ENCODE results near the gene SLC4A2. TPM values are rescaled to one million over a fixed set of nuclear protein-coding genes. Genes with fewer than 3 reads are reported as not detected.

Gene SLC4A2
- total and polyA plus RNA-seq, 4 experiments from 2014 or later = 12.8 to 84.7 (median 53.5) TPM

DNA sequence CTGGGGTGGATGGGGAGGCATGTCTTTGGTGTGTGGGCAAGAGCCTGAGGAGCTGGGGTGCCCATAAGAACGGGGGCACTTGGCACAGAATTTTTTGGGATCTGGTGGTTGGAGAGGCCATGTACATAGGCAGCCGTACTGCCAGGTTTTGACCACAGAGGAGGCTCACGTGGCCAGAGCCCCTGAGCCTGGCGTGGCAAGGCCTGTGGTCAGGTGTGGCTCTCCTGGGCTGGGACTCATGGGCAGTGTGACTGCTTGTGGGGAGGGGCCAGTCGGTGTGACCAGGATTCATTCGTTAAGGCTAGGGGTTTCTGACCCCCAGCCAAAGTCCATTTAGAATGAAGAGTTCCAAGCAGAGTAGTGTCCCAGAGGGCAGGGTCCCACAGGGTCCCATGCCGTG lies 65.1 kb downstream of the SLC4A2 start:
- ChIA-PET POLR2A (ENCODE audit: partially characterized antibody) (interaction anchor here (1.0 kb wide), 1 partner anchor 9 kb away, joined by 7 read pairs; no protein-coding TSS in a partner anchor), CTCF (ENCODE audit: partially characterized antibody) (interaction anchor here (0.7 to 1.8 kb wide), 32 partner anchors 9 to 180 kb away, joined by 3 to 12 read pairs (median 4); partner anchors contain the start of gene GBX1)
- Histone ChIP-seq H3K27ac (ENCODE audit: low read depth, low read length) (no peak overlapping the region), H3K4me1 (ENCODE audit: insufficient read depth, low read length) (peaks cover 4% of the 10 kb centered on the region), H3K27me3 (ENCODE audit: insufficient read depth, low read length) (no peaks in the 10 kb centered on the region), H3K4me3 (ENCODE audit: low read length in 2 of 2) (no peak overlapping the region), H3K9me3 (ENCODE audit: control insufficient read depth in 1 of 2, low read length in 2 of 2) (no peaks in the 10 kb centered on the region), H3K36me3 (ENCODE audit: insufficient read depth, low read length) (no peaks in the 10 kb centered on the region)
- DNase-seq = no peak
- intact Hi-C loops (cut with micrococcal nuclease) = loop anchor here (1.0 kb wide), 2 partner anchors 48 to 120 kb away; no protein-coding TSS in a partner anchor
- H3K27ac Mint-ChIP-seq = no peak overlapping the region
- H3K36me3 Mint-ChIP-seq = peaks cover 26 to 29% of the 10 kb centered on the region in 2 donors
- H3K9me3 Mint-ChIP-seq = peaks cover 0 to 2% (median 0%) of the 10 kb centered on the region in 8 donors
- no peaks in the 10 kb centered on the region for H3K27me3 Mint-ChIP-seq
- peaks cover 3 to 19% (median 7%) of the 10 kb centered on the region in 4 donors for H3K4me1 Mint-ChIP-seq
- no peak overlapping the region for H3K4me3 Mint-ChIP-seq

- no peak overlapping the region for H3K4me3 Mint-ChIP-seq
- H3K4me1 ChIP-seq (ENCODE audit: insufficient read depth, low read length) = peaks cover 4% of the 10 kb centered on the region
- peaks cover 0 to 2% (median 0%) of the 10 kb centered on the region in 8 donors for H3K9me3 Mint-ChIP-seq
- no peak overlapping the region for H3K27ac ChIP-seq (ENCODE audit: low read depth, low read length)
- H3K27me3 Mint-ChIP-seq = no peaks in the 10 kb centered on the region
- ChIA-PET CTCF (ENCODE audit: partially characterized antibody) (interaction anchor here (1.1 to 1.8 kb wide), 17 partner anchors 11 to 180 kb away, joined by 3 to 12 read pairs (median 4); partner anchors contain the start of gene GBX1), POLR2A (ENCODE audit: partially characterized antibody) (no interaction called here)
- no peak for DNase-seq
- H3K9me3 ChIP-seq (ENCODE audit: control insufficient read depth in 1 of 2, low read length in 2 of 2) = no peaks in the 10 kb centered on the region
- no peak overlapping the region for H3K27ac Mint-ChIP-seq
- peaks cover 4% of the 10 kb centered on the region for H3K36me3 ChIP-seq (ENCODE audit: insufficient read depth, low read length)
- H3K36me3 Mint-ChIP-seq = peaks cover 26% of the 10 kb centered on the region in 2 donors
- H3K4me1 Mint-ChIP-seq = peaks cover 3 to 19% (median 6%) of the 10 kb centered on the region in 4 donors
- H3K4me3 ChIP-seq (ENCODE audit: low read length in 2 of 2) = no peak overlapping the region
- intact Hi-C loops (cut with micrococcal nuclease) = loop anchor here (1.0 kb wide), 2 partner anchors 47 to 119 kb away; no protein-coding TSS in a partner anchor
- no peaks in the 10 kb centered on the region for H3K27me3 ChIP-seq (ENCODE audit: insufficient read depth, low read length)
Measured at GRCh38 chr7:151124899-151125399, 65.6 kb downstream of the SLC4A2 start.

GRCh38 chr7:151125470-151125845 lies 66.1 kb downstream of the SLC4A2 start:
- peaks cover 4% of the 10 kb centered on the region for H3K4me1 ChIP-seq (ENCODE audit: insufficient read depth, low read length)
- POLR2A ChIA-PET (ENCODE audit: partially characterized antibody) = no interaction called here
- no peak overlapping the region for H3K4me3 ChIP-seq (ENCODE audit: low read length in 2 of 2)
- H3K36me3 ChIP-seq (ENCODE audit: insufficient read depth, low read length) = peaks cover 8% of the 10 kb centered on the region
- peaks cover 0 to 2% (median 0%) of the 10 kb centered on the region in 8 donors for H3K9me3 Mint-ChIP-seq
- H3K4me3 Mint-ChIP-seq = no peak overlapping the region
- intact Hi-C loops (cut with micrococcal nuclease) = no loop called here
- peaks cover 24 to 26% of the 10 kb centered on the region in 2 donors for H3K36me3 Mint-ChIP-seq
- peaks cover 3 to 19% (median 6%) of the 10 kb centered on the region in 4 donors for H3K4me1 Mint-ChIP-seq
- no peak for DNase-seq
- CTCF ChIA-PET (ENCODE audit: partially characterized antibody) = interaction anchor here (1.7 kb wide), 1 partner anchor 45 kb away, joined by 4 read pairs; no protein-coding TSS in a partner anchor
- no peaks in the 10 kb centered on the region for H3K27me3 Mint-ChIP-seq
- no peak overlapping the region for H3K27ac ChIP-seq (ENCODE audit: low read depth, low read length)
- no peaks in the 10 kb centered on the region for H3K27me3 ChIP-seq (ENCODE audit: insufficient read depth, low read length)
- H3K27ac Mint-ChIP-seq = no peak overlapping the region
- no peaks in the 10 kb centered on the region for H3K9me3 ChIP-seq (ENCODE audit: control insufficient read depth in 1 of 2, low read length in 2 of 2)

DNA sequence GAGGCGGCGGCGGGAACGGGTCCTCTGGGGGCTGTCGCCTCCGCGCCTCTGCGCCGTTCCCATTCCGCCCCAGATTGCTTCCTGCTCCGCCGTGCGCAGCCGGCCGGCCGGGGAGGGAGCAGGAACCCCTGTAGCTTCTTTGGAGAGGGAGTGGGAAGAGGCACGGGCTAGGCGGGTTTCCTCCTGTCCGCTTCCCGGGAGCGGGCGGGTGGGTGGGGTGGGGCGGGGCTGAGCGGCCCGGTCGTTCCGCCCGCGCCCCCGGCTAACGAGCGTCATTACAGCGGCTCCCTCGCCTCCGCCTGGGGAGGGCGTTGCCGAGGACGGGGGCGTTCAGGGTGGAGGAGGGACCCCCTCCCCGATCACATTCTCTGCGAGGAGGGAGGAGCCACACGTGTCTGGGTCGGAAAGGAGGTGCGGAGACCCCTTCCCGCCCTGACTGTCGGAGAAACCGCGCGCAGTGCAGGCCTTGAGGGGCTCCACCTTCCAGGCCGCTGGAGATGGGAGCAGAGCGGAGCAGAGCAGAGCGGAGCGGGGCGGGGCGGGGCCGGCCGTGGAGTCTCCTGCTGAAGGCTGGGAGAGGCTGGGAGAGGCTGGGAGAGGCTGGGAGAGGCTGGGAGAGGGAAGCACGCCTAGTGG lies 66.6 kb downstream of the SLC4A2 start:
- no peak overlapping the region for H3K27ac ChIP-seq (ENCODE audit: low read depth, low read length)
- H3K36me3 Mint-ChIP-seq = peaks cover 21 to 28% of the 10 kb centered on the region in 2 donors
- H3K4me1 ChIP-seq (ENCODE audit: insufficient read depth, low read length) = peaks cover 4% of the 10 kb centered on the region
- no peak for DNase-seq
- peaks cover 3 to 19% (median 6%) of the 10 kb centered on the region in 4 donors for H3K4me1 Mint-ChIP-seq
- no peaks in the 10 kb centered on the region for H3K27me3 ChIP-seq (ENCODE audit: insufficient read depth, low read length)
- H3K27ac Mint-ChIP-seq = no peak overlapping the region
- intact Hi-C loops (cut with micrococcal nuclease) = no loop called here
- H3K9me3 Mint-ChIP-seq = peaks cover 0 to 2% (median 0%) of the 10 kb centered on the region in 8 donors
- no peak overlapping the region for H3K4me3 Mint-ChIP-seq
- no peaks in the 10 kb centered on the region for H3K27me3 Mint-ChIP-seq
- H3K36me3 ChIP-seq (ENCODE audit: insufficient read depth, low read length) = peaks cover 8% of the 10 kb centered on the region
- no peak overlapping the region for H3K4me3 ChIP-seq (ENCODE audit: low read length in 2 of 2)
- POLR2A ChIA-PET (ENCODE audit: partially characterized antibody) = no interaction called here
- CTCF ChIA-PET (ENCODE audit: partially characterized antibody) = interaction anchor here (1.7 kb wide), 1 partner anchor 44 kb away, joined by 4 read pairs; no protein-coding TSS in a partner anchor
- H3K9me3 ChIP-seq (ENCODE audit: control insufficient read depth in 1 of 2, low read length in 2 of 2) = no peaks in the 10 kb centered on the region

Other genes starting within 250 kb of the SLC4A2 start
- not detected for gene AOC1, start 207.1 kb upstream of the SLC4A2 start, total RNA-seq
- not detected for gene AOC1, start 207.1 kb upstream of the SLC4A2 start, polyA plus RNA-seq
- gene KCNH2, start 81.3 kb upstream of the SLC4A2 start, total RNA-seq = 1 to 10 TPM; 2.3 to 2.6 TPM
- gene KCNH2, start 81.3 kb upstream of the SLC4A2 start, polyA plus RNA-seq = 1 to 10 TPM; 1.8 to 2.4 TPM
- 1 to 10 TPM; 4.0 to 4.6 TPM for gene NOS3, start 68.6 kb upstream of the SLC4A2 start, total RNA-seq
- gene NOS3, start 68.6 kb upstream of the SLC4A2 start, polyA plus RNA-seq = 10 to 100 TPM in 1 of 2 donors, 1 to 10 TPM in 1; 6.6 to 14.9 TPM
- 10 to 100 TPM; 29.3 to 29.9 TPM for gene ATG9B, start 35.1 kb upstream of the SLC4A2 start, total RNA-seq
- gene ATG9B, start 35.1 kb upstream of the SLC4A2 start, polyA plus RNA-seq = 10 to 100 TPM; 16.9 to 36.6 TPM
- gene ABCB8, start 31.1 kb upstream of the SLC4A2 start, total RNA-seq = 10 to 100 TPM; 71.2 to 75.8 TPM
- gene ABCB8, start 31.1 kb upstream of the SLC4A2 start, polyA plus RNA-seq = 10 to 100 TPM; 17.8 to 22.8 TPM
- 10 to 100 TPM; 10.6 to 11.6 TPM for gene ASIC3, start 11.1 kb upstream of the SLC4A2 start, total RNA-seq
- gene ASIC3, start 11.1 kb upstream of the SLC4A2 start, polyA plus RNA-seq = not detected
- 1 to 10 TPM; 6.3 to 7.5 TPM for gene CDK5, start 1.7 kb upstream of the SLC4A2 start, total RNA-seq
- 10 to 100 TPM; 10.8 to 15.2 TPM for gene CDK5, start 1.7 kb upstream of the SLC4A2 start, polyA plus RNA-seq
- gene FASTK, start 21.2 kb downstream of the SLC4A2 start, total RNA-seq = 100 to 1,000 TPM; 123 to 126 TPM
- 10 to 100 TPM; 51.2 to 62.2 TPM for gene FASTK, start 21.2 kb downstream of the SLC4A2 start, polyA plus RNA-seq
- gene TMUB1, start 23.9 kb downstream of the SLC4A2 start, total RNA-seq = 10 to 100 TPM; 42.6 to 48.7 TPM
- 10 to 100 TPM; 48.9 to 66.7 TPM for gene TMUB1, start 23.9 kb downstream of the SLC4A2 start, polyA plus RNA-seq
- 10 to 100 TPM; 52.9 to 65.8 TPM for gene AGAP3, start 26.9 kb downstream of the SLC4A2 start, total RNA-seq
- 1 to 10 TPM; 3.0 to 9.5 TPM for gene AGAP3, start 26.9 kb downstream of the SLC4A2 start, polyA plus RNA-seq
- not detected for gene GBX1, start 108.1 kb downstream of the SLC4A2 start, total RNA-seq
- gene GBX1, start 108.1 kb downstream of the SLC4A2 start, polyA plus RNA-seq = not detected
- not detected for gene ASB10, start 127.7 kb downstream of the SLC4A2 start, total RNA-seq
- not detected for gene ASB10, start 127.7 kb downstream of the SLC4A2 start, polyA plus RNA-seq
- gene H2BK1, start 150.9 kb downstream of the SLC4A2 start, total RNA-seq = 1 to 10 TPM; 4.9 to 6.9 TPM
- not detected for gene H2BK1, start 150.9 kb downstream of the SLC4A2 start, polyA plus RNA-seq
- gene ABCF2, start 167.6 kb downstream of the SLC4A2 start, total RNA-seq = 10 to 100 TPM; 31.4 to 35.7 TPM
- 10 to 100 TPM; 33.0 to 37.3 TPM for gene ABCF2, start 167.6 kb downstream of the SLC4A2 start, polyA plus RNA-seq
- gene CHPF2, start 172.9 kb downstream of the SLC4A2 start, total RNA-seq = 10 to 100 TPM; 52.2 to 52.3 TPM
- 10 to 100 TPM; 25.3 to 28.6 TPM for gene CHPF2, start 172.9 kb downstream of the SLC4A2 start, polyA plus RNA-seq
- 1 to 10 TPM; 4.0 to 5.2 TPM for gene SMARCD3, start 189.1 kb downstream of the SLC4A2 start, total RNA-seq
- gene SMARCD3, start 189.1 kb downstream of the SLC4A2 start, polyA plus RNA-seq = 1 to 10 TPM; 4.6 TPM